WTC11 (cell line): ENCODE results near the gene GSS.

Source experiments
- CTCF ChIP-seq: fragments of 200-600 bp; IDR thresholded peaks from 2 replicates; pipeline ENCODE4 v1.8.0; 2022; ENCODE audit warnings: antibody characterized with exemption
- E2F5 ChIP-seq: sonication (generic); formaldehyde crosslinking; IDR thresholded peaks from 2 replicates; pipeline ENCODE4 v1.8.1; 2022; ENCODE audit warnings: mild to moderate bottlenecking, moderate library complexity, missing genetic modification reagents
- HMGXB4 ChIP-seq: sonication (generic); formaldehyde crosslinking; IDR thresholded peaks from 2 replicates; pipeline ENCODE4 v1.8.1; 2023; ENCODE audit warnings: mild to moderate bottlenecking, moderate library complexity, missing genetic modification reagents
- MAX ChIP-seq: sonication (generic); formaldehyde crosslinking; IDR thresholded peaks from 2 replicates; pipeline ENCODE4 v1.8.0; 2022; ENCODE audit warnings: mild to moderate bottlenecking, missing genetic modification reagents
- MYBL2 ChIP-seq: sonication (generic); formaldehyde crosslinking; IDR thresholded peaks from 2 replicates; pipeline ENCODE4 v1.8.1; 2023; ENCODE audit warnings: mild to moderate bottlenecking, moderate library complexity, missing genetic modification reagents
- PRDM15 ChIP-seq: sonication (generic); formaldehyde crosslinking; IDR thresholded peaks from 2 replicates; pipeline ENCODE4 v1.8.0; 2022; ENCODE audit warnings: missing genetic modification reagents
- RELA ChIP-seq: sonication (generic); formaldehyde crosslinking; IDR thresholded peaks from 2 replicates; pipeline ENCODE4 v1.8.1; 2022; ENCODE audit warnings: missing genetic modification reagents, mild to moderate bottlenecking, borderline replicate concordance
- TCF7 ChIP-seq: sonication (generic); formaldehyde crosslinking; IDR thresholded peaks from 2 replicates; pipeline ENCODE4 v1.8.0; 2022; ENCODE audit warnings: mild to moderate bottlenecking, low read depth, missing genetic modification reagents, moderate library complexity
- TEAD4 ChIP-seq: sonication (generic); formaldehyde crosslinking; IDR thresholded peaks from 2 replicates; pipeline ENCODE4 v1.8.0; 2022; ENCODE audit warnings: mild to moderate bottlenecking, missing genetic modification reagents
- USF2 ChIP-seq: sonication (generic); formaldehyde crosslinking; IDR thresholded peaks from 2 replicates; pipeline ENCODE4 v1.8.1; 2023; ENCODE audit warnings: mild to moderate bottlenecking, missing genetic modification reagents, moderate library complexity
- ZBTB21 ChIP-seq: sonication (generic); formaldehyde crosslinking; IDR thresholded peaks from 2 replicates; pipeline ENCODE4 v1.8.1; 2023; ENCODE audit warnings: mild to moderate bottlenecking, missing genetic modification reagents, borderline replicate concordance
- ZNF121 ChIP-seq: sonication (generic); formaldehyde crosslinking; IDR thresholded peaks from 2 replicates; pipeline ENCODE4 v1.8.0; 2023; ENCODE audit warnings: missing genetic modification reagents
- ZNF232 ChIP-seq: sonication (generic); formaldehyde crosslinking; IDR thresholded peaks from 2 replicates; pipeline ENCODE4 v1.8.0; 2022; ENCODE audit warnings: mild to moderate bottlenecking, missing genetic modification reagents
- ZNF512 ChIP-seq: sonication (generic); formaldehyde crosslinking; IDR thresholded peaks from 2 replicates; pipeline ENCODE4 v1.8.1; 2022; ENCODE audit warnings: missing genetic modification reagents, borderline replicate concordance

GRCh38 chr20:35002426-35003210 is 47.0 kb upstream of the GSS start:
- TF ChIP-seq PRDM15 (CRISPR knock-in tag), result no peak
- TF ChIP-seq USF2 (CRISPR knock-in tag), result no peak
- no peak for TF ChIP-seq TEAD4 (CRISPR knock-in tag)
- no peak for TF ChIP-seq CTCF
- TF ChIP-seq ZNF121 (CRISPR knock-in tag), result no peak
- TF ChIP-seq ZNF232 (CRISPR knock-in tag), result no peak
- no peak for TF ChIP-seq E2F5 (CRISPR knock-in tag)
- no peak for TF ChIP-seq MYBL2
- no peak for TF ChIP-seq RELA (CRISPR knock-in tag)
- no peak for TF ChIP-seq ZNF512 (CRISPR knock-in tag)
- TF ChIP-seq MAX (CRISPR knock-in tag), result no peak
- TF ChIP-seq TCF7, result no peak
- TF ChIP-seq HMGXB4, result no peak
- TF ChIP-seq ZBTB21 (CRISPR knock-in tag), result no peak
